Gastroesophageal sphincter (tissue), 4 donors: ENCODE measurements around the gene ZNF410. TPM values are rescaled to one million over a fixed set of nuclear protein-coding genes. Genes with fewer than 3 reads are reported as not detected.
"Not testable (repeated sequence)": the region's sequence is repeated elsewhere in the genome, so short reads cannot be mapped to it uniquely, and the experiment has no call there.

Source experiments
- ATAC-seq: fragments of 150-250 bp; one replicate; pipeline ENCODE4 v1.9.1; 2016; ENCODE audit warnings: mild to moderate bottlenecking, moderate library complexity
- H3K27ac ChIP-seq, 4 donors: fragments of 200-600 bp; sonication (generic) in 3 of 4; 1 replicate in 3 of 4; 2 replicates in 1 of 4; pipeline ENCODE4 v1.5.1; 2016 to 2019
- H3K27me3 ChIP-seq: fragments of 200-600 bp; sonication (generic); one replicate; pipeline ENCODE4 v1.5.1; 2019
- H3K36me3 ChIP-seq, 2 donors: fragments of 200-600 bp; sonication (generic); one replicate each; pipeline ENCODE4 v1.5.1; 2019; ENCODE audit warnings: control low read depth in 1 of 2
- H3K4me1 ChIP-seq, 3 donors: fragments of 200-600 bp; sonication (generic); 1 replicate in 2 of 3; 2 replicates in 1 of 3; pipeline ENCODE4 v1.5.1; 2016 to 2019; ENCODE audit warnings: control low read depth in 2 of 3
- H3K4me3 ChIP-seq, 2 donors: fragments of 200-600 bp; sonication (generic); one replicate each; pipeline ENCODE4 v1.5.1; 2019; ENCODE audit warnings: mild to moderate bottlenecking in 1 of 2, moderate library complexity in 1 of 2
- H3K9me3 ChIP-seq, 3 donors: fragments of 200-600 bp; sonication (generic); one replicate each; pipeline ENCODE4 v1.5.1; 2017 to 2019; ENCODE audit warnings: control low read depth in 2 of 3
- EP300 ChIP-seq: sonication (generic); formaldehyde crosslinking; IDR thresholded peaks from one replicate; pipeline ENCODE4 v1.6.1; 2017; ENCODE audit warnings: antibody characterized with exemption, mild to moderate bottlenecking
- POLR2A ChIP-seq, 2 donors: fragments of 450-650 bp; IDR thresholded peaks; one replicate each; pipeline ENCODE4 v1.6.1; 2017; ENCODE audit warnings: antibody characterized with exemption in 2 of 2, mild to moderate bottlenecking in 2 of 2, moderate library complexity in 1 of 2
- POLR2AphosphoS5 ChIP-seq: sonication (generic); formaldehyde crosslinking; IDR thresholded peaks from one replicate; pipeline ENCODE4 v1.6.1; 2017; ENCODE audit warnings: antibody characterized with exemption
- WGBS, 2 donors: methylation state at CpG; one replicate each; pipeline ENCODE4 v1.1.5; 2018; ENCODE audit warnings: low coverage in 1 of 2; 5-methylcytosine and 5-hydroxymethylcytosine counted together
- total RNA-seq, 4 donors: library from RNA; depleted of rRNA; stranded (reverse); fragments of >200 nt; gene quantifications; one replicate each; pipeline ENCODE4 v1.1.0, GENCODE V29; 2016
- TF ChIP-seq, protein P1 (sequence below), 4 experiments: fragments of 200-600 bp in 2 of 4; fragments of 450-650 bp in 2 of 4; sonication (generic) in 1 of 4; IDR thresholded peaks; one replicate each; pipeline ENCODE4 v1.5.1; 2017 to 2019; ENCODE audit warnings: antibody characterized with exemption in 4 of 4, mild to moderate bottlenecking in 2 of 4, moderate library complexity in 2 of 4

ZNF410 gene
- total RNA-seq, 4 donors from 2014 or later = 41.7 to 62.3 (median 52.5) TPM

DNA sequence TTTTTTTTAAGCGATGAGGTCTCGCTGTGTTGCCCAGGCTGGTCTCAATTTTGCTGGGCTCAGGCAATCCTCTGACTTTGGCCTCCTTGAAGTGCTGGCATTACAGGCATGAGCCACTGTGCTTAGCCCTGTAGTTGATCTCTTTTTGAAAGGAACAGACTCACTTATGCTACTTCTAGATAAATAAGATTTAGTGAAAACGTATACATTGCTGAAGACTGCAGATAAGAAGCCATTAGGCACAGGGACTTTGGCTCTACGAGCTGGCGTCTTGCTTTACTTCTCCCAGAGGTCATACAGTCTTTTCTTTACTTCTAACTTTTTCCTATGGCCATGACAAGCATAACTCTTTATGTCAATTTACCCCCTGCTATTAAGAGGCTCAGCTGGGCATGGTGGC is 25.6 kb upstream of the ZNF410 start:
- H3K4me3 ChIP-seq = no peak overlapping the region
- TF ChIP-seq, protein P1, sequence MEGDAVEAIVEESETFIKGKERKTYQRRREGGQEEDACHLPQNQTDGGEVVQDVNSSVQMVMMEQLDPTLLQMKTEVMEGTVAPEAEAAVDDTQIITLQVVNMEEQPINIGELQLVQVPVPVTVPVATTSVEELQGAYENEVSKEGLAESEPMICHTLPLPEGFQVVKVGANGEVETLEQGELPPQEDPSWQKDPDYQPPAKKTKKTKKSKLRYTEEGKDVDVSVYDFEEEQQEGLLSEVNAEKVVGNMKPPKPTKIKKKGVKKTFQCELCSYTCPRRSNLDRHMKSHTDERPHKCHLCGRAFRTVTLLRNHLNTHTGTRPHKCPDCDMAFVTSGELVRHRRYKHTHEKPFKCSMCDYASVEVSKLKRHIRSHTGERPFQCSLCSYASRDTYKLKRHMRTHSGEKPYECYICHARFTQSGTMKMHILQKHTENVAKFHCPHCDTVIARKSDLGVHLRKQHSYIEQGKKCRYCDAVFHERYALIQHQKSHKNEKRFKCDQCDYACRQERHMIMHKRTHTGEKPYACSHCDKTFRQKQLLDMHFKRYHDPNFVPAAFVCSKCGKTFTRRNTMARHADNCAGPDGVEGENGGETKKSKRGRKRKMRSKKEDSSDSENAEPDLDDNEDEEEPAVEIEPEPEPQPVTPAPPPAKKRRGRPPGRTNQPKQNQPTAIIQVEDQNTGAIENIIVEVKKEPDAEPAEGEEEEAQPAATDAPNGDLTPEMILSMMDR (IDR thresholded peaks at IDR 0.05) = no peak
- TF ChIP-seq EP300 = no peak
- no peak for TF ChIP-seq POLR2A (IDR thresholded peaks at IDR 0.05)
- TF ChIP-seq POLR2AphosphoS5 = no peak
- peaks cover 0 to 49% of the 10 kb centered on the region in 2 donors for H3K36me3 ChIP-seq
- H3K27ac ChIP-seq = no peak overlapping the region
- no peaks in the 10 kb centered on the region for H3K4me1 ChIP-seq
- H3K27me3 ChIP-seq = no peaks in the 10 kb centered on the region
- H3K9me3 ChIP-seq = no peaks in the 10 kb centered on the region
- WGBS, 2 donors = 75 to 83% methylated on average over 5 of the region's 5 CpGs
- no peak for ATAC-seq

DNA sequence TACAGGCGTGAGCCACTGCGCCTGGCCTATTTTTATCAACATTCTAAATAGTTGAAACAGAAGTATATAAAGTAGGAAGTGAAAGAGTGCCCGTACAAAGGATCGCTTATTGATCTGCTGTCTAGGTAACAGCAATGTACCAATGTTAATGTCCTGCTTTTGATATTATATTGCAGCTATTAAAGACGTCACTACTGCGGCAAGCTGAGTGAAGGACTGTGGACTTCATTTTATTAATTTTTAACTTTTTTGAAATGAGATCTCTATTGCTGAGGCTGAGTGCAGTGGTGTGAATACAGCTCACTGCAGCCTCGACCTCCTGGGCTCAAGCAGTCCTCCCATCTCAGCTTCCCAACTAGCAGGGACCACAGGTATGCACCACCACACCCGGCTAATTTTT is 24.2 kb upstream of the ZNF410 start:
- no peak overlapping the region for H3K27ac ChIP-seq
- no peaks in the 10 kb centered on the region for H3K4me1 ChIP-seq
- no peak overlapping the region for H3K4me3 ChIP-seq
- peaks cover 0 to 52% of the 10 kb centered on the region in 2 donors for H3K36me3 ChIP-seq
- no peak for ATAC-seq
- H3K27me3 ChIP-seq = no peaks in the 10 kb centered on the region
- no peak for TF ChIP-seq POLR2A (IDR thresholded peaks at IDR 0.05)
- no peak for TF ChIP-seq POLR2AphosphoS5
- TF ChIP-seq, protein P1 (IDR thresholded peaks at IDR 0.05) = no peak
- TF ChIP-seq EP300 = no peak
- WGBS, 2 donors = 90 to 94% methylated on average over 6 to 8 of the region's 8 CpGs
- no peaks in the 10 kb centered on the region for H3K9me3 ChIP-seq

DNA sequence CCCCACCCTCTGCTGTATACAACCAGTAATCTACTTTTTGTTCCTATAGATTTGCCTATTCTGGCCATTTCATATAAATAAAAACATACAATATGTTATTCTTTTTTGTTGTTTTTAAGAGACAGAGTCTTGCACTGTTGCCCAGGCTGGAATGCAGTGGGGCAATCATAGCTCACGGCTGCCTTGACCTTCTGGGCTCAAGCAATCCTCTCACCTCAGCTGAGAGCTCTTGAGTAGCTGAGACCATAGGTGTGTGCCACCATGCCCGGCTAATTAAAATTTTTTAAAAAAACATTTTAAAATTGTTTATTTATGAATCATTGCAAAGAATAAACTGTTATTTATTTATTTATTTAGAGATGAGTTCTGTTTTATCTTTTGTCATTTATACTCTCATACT is 23.4 kb upstream of the ZNF410 start:
- Histone ChIP-seq H3K4me1 (no peaks in the 10 kb centered on the region), H3K27me3 (no peaks in the 10 kb centered on the region), H3K36me3 (peaks cover 0 to 52% of the 10 kb centered on the region in 2 donors), H3K27ac (no peak overlapping the region), H3K9me3 (no peaks in the 10 kb centered on the region), H3K4me3 (no peak overlapping the region)
- no peak for ATAC-seq
- TF ChIP-seq POLR2A (IDR thresholded peaks at IDR 0.05) (no peak), EP300 (no peak), POLR2AphosphoS5 (no peak)
- TF ChIP-seq, protein P1 (IDR thresholded peaks at IDR 0.05) = no peak
- WGBS, 2 donors = 90 to 94% methylated on average over 2 of the region's 2 CpGs

DNA sequence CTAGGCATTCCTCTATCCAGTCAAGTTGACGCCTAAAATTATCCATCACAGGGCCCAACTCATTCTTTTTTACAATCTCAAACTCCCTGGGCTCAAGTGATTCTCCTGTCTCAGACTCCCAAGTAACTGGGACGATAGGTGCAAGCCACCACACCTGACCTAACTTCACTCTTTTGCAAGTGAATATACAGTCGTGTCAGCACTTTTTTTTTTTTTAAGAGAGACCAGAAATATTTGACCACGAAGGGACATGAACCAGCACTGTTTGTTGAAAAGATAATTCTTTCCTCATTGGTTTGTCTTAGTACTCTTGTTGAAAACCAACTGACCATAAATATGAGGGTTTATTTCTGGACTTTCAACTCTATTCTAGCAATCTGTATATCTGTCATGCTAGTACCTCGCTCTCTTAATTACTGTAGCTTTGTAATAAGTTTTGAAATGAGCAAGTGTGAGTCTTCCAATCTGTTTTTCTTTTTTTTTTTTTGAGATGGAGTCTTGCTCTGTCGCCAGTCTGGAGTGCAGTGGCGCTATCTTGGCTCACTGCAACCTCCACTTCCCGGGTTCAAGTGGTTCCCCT is 21.0 kb upstream of the ZNF410 start:
- WGBS, 2 donors = 87 to 89% methylated on average over 7 to 8 of the region's 8 CpGs
- peaks cover 0 to 52% of the 10 kb centered on the region in 2 donors for H3K36me3 ChIP-seq
- H3K27me3 ChIP-seq = no peaks in the 10 kb centered on the region
- H3K4me3 ChIP-seq = no peak overlapping the region
- ATAC-seq = no peak
- no peaks in the 10 kb centered on the region for H3K9me3 ChIP-seq
- H3K4me1 ChIP-seq = no peaks in the 10 kb centered on the region
- TF ChIP-seq POLR2AphosphoS5 = no peak
- no peak for TF ChIP-seq POLR2A (IDR thresholded peaks at IDR 0.05)
- no peak overlapping the region for H3K27ac ChIP-seq

DNA sequence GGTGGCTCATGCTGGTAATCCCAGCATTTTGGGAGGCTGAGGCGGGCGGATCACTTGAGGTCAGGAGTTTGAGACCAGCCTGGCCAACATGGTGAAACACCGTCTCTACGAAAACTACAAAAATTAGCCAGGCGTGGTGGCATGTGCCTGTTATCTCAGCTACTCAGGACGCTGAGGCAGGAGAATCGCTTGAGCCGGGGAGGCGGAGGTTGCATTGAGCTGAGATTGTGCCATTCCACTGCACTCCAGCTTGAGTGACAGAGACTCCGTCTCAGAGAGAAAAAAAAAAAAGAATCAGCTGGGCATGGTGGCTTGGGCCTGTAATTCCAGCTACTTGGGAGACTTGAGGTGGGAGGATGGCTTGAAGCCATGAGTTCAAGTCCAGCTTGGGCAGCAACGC is 16.9 kb upstream of the ZNF410 start:
- not testable (repeated sequence) for H3K27me3 ChIP-seq, H3K9me3 ChIP-seq, ATAC-seq, H3K27ac ChIP-seq, H3K4me3 ChIP-seq, H3K4me1 ChIP-seq
- 91 to 95% methylated on average over 10 to 11 of the region's 11 CpGs for WGBS, 2 donors
- H3K36me3 ChIP-seq = peaks cover 0 to 33% of the 10 kb centered on the region in 2 donors

DNA sequence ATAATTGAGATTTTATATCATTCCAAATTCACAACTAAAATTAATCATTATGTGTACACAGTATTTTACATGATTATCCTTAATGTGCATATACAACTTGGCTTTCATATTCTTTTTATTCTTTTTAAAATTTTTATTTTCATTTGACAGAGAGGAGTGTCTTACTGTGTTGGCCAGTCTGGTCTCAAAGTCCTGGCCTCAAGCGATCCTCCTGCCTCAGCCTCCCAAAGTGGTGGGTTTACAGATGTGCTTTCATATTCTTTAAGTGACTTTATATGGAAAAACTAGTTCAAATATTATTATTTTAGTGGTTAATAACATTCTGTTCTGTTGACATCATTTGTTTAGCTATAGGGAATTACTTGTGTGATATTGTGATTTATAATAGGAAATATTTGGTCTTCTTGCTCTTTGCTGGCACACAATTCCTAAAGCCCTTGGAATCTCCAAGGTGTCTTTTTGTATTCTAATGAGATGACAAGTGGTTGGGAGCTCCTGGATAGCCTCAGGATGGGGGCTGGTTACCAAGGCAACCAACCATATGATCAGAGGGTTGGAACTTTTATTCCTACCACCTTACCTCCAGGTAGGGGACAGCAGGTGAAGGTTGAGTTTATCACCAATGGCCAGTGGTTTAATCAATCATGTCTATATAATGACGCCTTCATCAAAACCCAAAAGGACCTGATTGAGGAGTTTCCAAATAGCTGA is 16.0 kb upstream of the ZNF410 start:
- ATAC-seq = no peak
- Histone ChIP-seq H3K4me1 (no peaks in the 10 kb centered on the region), H3K27me3 (no peaks in the 10 kb centered on the region), H3K27ac (no peak overlapping the region), H3K4me3 (no peak overlapping the region), H3K9me3 (no peaks in the 10 kb centered on the region), H3K36me3 (peaks cover 0 to 33% of the 10 kb centered on the region in 2 donors)
- no peak for TF ChIP-seq POLR2A (IDR thresholded peaks at IDR 0.05)
- TF ChIP-seq EP300 = no peak
- no peak for TF ChIP-seq POLR2AphosphoS5
- TF ChIP-seq, protein P1 (IDR thresholded peaks at IDR 0.05) = no peak
- WGBS, 2 donors = 93 to 96% methylated on average over 2 of the region's 2 CpGs
